ENCODE results near the gene RABL3.
"Not testable (repeated sequence)": the region's sequence is repeated elsewhere in the genome, so short reads cannot be mapped to it uniquely, and the experiment has no call there.

The RABL3 gene

GRCh38 chr3:120681506-120682038 lies 60.7 kb downstream of the RABL3 start:
- no peak for DNase-seq

- DNase-seq = no peak
Measured at GRCh38 chr3:120681018-120681417, 61.3 kb downstream of the RABL3 start.

- no peak for DNase-seq
Measured at GRCh38 chr3:120680193-120680894, 62.0 kb downstream of the RABL3 start.

- DNase-seq = no peak
Measured at GRCh38 chr3:120678984-120679383, 63.3 kb downstream of the RABL3 start.

GRCh38 chr3:120678331-120678947 lies 63.9 kb downstream of the RABL3 start:
- DNase-seq = no peak

- DNase-seq = not testable (repeated sequence)
Measured at GRCh38 chr3:120677193-120677592, 65.1 kb downstream of the RABL3 start.

GRCh38 chr3:120673116-120673515 lies 69.2 kb downstream of the RABL3 start:
- no peak for DNase-seq

GRCh38 chr3:120670576-120670975 lies 71.7 kb downstream of the RABL3 start:
- no peak for DNase-seq

GRCh38 chr3:120664926-120665325 lies 77.4 kb downstream of the RABL3 start:
- DNase-seq = no peak

- no peak for DNase-seq
Measured at GRCh38 chr3:120661945-120662344, 80.4 kb downstream of the RABL3 start.

- DNase-seq = no peak
Measured at GRCh38 chr3:120661106-120661905, 81.0 kb downstream of the RABL3 start.

- DNase-seq = no peak
Measured at GRCh38 chr3:120659834-120660233, 82.5 kb downstream of the RABL3 start.

GRCh38 chr3:120659285-120659684 lies 83.0 kb downstream of the RABL3 start:
- DNase-seq = no peak

- DNase-seq = peak; percentile 5
Measured at GRCh38 chr3:120652896-120653545, 89.3 kb downstream of the RABL3 start.

- peak; percentile 15 for DNase-seq
Measured at GRCh38 chr3:120652281-120652680, 90.0 kb downstream of the RABL3 start.

GRCh38 chr3:120650311-120650710 lies 92.0 kb downstream of the RABL3 start:
- no peak for DNase-seq

GRCh38 chr3:120649830-120650233 lies 92.5 kb downstream of the RABL3 start:
- no peak for DNase-seq

GRCh38 chr3:120648290-120648689 lies 94.0 kb downstream of the RABL3 start:
- DNase-seq = no peak

GRCh38 chr3:120646771-120647432 lies 95.4 kb downstream of the RABL3 start:
- DNase-seq = no peak

GRCh38 chr3:120645083-120645845 lies 97.1 kb downstream of the RABL3 start:
- DNase-seq = no peak

GRCh38 chr3:120642368-120642948 lies 99.9 kb downstream of the RABL3 start:
- DNase-seq = no peak
